HG03159 (cell line): ENCODE measurements around the gene FOXP1.

Experiments
- ATAC-seq: cut with Tn5 transposase; IDR thresholded peaks from one replicate; pipeline ENCODE4 v1.9.1; 2021; ENCODE audit warnings: mild to moderate bottlenecking, moderate library complexity; ENCODE audit not compliant: unreplicated experiment

The FOXP1 gene

DNA sequence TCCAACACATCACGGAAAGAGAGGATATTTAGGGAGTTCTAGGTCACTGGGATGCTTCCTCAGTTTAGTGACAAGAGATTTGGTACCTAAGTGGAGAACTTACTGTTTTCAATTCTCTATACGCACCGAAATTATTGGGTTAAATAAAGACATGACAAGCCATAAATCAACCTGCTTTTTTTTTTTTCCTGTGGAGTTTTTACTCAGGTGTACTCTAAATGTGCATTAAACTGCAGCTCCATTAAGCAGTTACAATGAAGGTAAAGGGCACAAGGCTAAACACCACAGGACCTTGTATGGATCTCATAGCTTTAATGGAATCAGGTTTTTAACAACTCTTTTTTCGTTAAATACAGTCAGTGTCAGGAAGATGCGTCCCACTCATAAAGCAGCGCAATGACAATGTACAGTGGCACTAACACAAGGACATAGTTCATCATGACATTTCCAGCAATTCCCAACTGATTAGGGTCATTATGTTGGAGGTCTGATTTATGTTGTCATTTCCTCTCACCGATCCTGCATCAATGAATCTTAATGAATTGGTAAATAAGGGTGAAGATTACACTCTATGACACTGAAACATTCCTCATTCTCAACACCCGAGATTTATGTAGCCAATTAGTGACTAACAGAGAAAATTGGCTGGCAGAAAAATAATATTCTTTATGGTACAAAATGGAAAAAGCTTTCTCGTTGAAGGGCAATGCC is 355.2 kb downstream of the FOXP1 start:
- ATAC-seq: no peak

DNA sequence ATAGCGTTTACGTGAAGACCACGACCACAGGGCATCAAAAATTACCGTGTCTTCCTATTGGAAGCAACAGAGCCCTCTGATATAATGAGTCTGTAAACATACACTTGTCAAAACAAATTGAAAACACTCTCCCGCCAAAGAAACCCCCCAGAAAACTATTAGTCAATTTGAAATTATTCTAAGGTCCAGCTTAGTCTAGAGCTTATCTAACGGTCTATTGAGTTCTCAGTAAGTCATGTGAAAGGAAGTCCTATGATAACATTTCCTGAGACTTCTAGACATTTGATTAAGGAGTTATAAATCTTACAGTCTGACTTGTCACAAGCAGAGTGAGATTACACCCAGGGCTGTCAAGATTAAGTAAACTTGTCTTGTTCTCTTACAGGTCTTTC is 356.3 kb downstream of the FOXP1 start:
- no peak for ATAC-seq

DNA sequence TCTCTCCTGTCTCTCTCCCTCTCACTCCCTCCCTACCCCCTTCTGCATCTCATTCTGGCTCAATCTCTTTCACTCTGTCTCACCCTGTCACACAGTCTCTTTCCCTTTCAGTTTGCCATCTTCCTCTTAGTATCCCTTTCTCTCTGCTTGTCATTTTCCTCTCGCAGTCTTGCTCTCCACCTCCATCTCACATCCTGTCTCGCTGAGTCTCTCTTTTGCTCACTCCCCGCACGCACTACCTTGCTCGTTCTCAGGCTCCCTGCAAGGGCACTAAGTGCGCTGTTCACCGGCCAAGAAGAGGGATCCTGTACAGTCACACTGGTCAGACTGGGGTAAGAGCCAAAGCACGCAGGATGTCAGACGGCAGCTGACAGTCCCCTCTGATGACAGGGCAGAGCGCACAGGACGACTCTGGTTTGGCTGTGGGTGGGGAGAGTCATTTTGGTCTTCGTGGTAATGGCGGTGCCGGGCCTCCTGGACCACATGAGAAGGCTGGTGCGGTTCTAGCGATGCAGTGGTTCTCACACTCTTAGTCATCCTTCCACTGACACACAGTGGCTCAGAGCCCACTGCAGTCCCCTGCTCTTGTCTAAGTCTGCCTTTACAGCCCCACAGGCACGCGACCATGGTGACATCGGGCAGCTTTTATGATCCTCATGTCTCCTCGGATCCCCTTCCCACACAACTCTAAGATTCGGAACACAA is 356.8 kb downstream of the FOXP1 start:
- peak; percentile 82 for ATAC-seq

DNA sequence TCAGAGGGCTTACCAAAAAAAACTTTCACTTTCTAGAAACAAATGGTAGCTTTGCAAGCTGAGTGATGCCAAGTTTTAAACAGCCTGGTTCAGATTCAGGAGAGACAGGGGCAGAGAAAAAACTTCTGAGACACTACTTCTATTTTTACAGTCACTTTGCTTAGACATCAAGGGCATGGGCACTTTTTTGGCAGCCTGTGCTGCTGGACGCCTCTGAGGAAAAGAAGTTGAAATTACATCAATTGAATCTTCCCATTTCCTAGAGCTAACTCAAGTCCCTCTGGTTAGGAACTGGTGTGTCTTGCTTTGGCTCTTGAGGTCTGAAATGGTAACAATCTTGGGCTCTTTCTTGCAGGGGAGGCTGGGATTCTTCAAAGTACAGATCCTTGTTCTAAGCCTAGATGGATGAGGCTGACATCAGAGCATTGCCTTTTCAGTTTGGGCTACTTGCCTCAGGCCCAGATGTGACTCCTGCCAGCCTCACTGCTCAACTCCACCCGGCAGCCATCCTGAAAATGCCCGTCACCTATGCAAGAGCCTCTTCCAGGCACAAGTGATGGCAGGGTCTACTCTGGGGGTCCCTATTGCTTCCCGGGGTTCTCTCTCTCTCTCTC is 357.5 kb downstream of the FOXP1 start:
- peak; percentile 5 for ATAC-seq

DNA sequence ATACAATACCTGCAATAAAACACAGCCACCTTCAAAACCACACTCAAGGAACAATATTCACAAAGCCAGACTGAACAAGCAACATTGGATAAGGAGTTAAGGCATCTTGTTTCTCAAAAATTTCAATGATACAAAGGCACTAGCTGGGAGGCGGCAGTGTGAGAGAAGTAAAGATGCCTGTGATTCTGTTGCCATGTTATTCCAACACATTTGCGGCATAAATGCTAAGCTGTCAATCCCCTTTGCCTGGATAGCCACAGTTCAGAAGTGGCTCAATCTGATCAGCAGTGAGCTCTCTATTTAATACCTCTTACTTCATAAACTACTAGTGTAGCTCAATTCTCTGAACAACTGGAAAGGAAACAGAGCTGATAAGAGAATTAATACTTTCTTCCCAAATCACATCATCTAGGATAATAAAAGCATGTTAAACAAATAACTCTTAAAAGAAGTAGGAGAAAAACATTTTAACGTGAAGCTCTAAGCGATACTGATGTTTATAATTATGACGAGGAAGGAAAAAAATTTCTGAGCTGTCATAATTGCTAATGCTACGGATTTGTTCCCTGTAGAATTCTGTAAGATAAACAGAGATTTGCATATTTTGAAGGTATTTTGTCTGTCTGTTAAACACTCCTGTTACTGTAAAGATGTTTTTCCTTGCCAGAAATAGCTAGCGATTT is 358.4 kb downstream of the FOXP1 start:
- ATAC-seq: no peak

DNA sequence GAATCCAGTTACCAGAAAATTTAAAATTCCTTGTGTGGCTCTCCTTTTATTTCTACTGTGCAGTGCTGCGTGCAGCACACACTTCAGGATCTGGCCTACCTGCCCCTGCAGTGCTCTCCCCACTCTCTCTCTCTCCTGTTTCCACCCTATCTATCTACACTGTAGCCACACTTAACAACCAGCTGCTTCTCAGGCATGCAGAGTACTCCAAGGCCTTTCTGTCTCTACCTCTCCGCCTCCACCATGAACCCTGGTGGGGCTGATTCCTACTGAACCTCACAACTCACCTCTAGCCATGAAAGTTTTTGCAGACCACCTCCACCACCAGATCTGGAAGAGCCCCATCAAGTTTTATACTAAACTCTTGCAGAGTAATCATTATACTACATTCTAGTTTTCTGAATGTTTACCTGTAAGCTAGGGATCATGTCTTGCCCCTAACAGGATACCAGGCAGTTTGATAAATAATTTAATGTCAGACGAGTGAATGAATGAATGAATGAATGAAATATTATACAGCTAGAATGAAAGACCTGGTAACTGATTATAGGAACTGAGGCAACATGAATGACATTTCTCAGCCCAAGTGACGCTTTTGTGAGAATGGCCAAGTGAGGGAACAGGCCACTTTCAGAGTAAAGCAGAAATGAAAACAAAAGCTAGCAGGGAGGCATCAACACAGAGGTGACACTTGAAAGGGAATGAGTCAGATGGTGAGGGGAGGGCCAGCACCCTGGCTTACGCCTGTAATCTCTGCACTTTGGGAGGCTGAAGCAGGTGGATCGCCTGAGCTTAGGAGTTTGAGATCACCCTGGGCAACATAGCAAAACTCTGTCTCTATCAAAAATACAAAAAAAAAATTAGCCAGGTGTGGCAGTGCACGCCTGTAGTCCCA is 363.5 kb downstream of the FOXP1 start:
- ATAC-seq: peak; percentile 97

DNA sequence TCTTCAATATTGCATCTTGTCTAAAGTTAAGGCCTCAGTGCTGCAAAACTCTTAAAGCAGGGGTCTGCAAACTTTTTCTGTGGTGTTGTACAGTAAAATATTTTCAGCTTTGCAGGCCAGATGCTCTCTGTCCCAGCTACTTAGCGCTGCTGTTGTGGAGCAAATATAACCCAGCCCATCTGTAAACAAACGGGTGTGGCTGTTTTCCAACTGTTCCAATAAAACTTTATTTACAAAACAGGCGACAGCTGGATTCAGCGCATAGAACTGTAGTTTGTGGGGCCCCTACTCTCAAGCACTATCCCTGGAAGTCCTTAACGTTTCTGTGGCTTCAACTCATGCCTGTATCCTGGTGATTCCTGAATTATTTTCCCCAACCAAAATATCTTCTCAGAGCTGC is 365.0 kb downstream of the FOXP1 start:
- ATAC-seq: no peak

DNA sequence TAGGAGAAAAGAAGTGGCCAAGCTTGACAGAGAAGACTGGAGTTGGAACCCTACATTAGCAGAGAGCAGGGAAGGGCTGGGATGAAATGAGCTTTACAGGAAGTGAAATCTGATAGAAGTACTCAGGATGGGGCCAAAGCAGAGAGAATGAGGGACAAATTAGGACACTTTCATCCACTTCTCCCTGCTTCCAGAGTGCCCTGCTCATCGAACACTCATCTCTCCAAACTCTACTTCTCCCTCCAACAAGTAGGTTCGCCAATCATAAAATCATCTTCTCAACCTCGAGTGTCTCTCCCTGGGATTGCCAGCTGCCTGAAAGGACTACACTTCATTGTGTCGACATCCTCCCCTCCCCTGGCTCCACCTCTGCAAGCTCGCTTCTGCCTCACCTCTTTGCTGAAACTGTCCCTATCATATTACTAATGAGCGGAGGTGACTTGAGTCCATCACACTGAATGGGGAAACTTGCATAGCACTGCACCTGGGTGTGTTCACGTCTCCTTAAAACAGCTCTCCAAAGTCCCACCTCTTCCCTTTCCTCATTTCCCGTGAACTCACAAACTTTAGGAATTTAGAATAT is 365.8 kb downstream of the FOXP1 start:
- no peak for ATAC-seq

DNA sequence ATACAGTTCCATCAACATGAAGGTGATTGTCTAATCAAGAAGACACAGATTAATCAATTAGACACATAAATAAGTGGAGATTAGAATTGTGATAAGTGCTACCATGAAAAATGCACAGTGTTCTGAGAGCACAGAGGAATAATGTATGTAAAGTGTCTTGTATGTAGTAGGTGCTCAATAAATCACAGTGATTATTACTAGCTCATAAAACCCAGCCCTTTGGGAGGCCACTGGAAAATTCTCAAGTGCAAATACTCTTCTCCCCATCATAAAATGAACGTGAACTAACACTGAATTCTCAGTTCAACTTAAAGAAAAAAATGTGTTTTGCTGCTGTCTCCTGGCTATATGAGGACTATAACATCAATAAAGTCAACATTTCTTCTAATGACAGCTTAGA is 368.2 kb downstream of the FOXP1 start:
- ATAC-seq: no peak

DNA sequence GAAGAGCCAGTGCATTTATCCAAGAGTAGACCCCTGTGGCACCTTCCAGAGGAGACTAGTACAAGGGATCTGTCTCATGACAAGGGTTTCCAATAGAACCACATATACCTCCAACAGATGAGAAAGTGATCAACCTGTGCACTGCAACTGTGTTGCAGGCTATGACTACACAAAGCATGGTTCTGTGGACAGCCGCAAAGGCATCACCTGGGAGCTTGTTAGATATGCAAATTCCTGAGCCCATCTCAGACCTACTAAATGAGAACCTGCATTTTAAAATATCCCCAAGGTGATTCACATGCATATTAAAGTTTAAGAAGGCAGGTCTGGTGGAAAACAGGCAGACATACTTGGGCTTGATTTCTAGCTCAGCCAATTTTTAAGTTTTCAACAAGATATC is 368.7 kb downstream of the FOXP1 start:
- ATAC-seq: no peak

DNA sequence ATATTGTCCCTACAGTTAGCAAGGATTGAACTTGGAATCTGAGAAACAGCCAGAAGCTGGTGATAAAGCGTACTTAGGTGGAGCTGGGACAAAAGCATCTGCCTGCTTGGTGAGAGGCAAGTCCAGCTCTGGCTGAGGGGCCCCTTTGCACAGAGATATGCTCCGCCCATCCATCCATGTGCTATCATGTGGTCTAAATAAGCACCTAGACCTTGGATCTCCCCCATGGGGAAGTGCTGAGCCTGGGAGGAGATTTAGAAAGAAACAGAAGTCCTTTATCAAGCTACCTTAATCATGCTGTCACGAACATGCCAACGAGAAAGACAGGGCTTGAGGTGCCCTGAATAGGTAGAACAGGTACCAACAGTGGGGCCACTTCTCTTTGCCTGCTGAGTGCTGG is 369.5 kb downstream of the FOXP1 start:
- no peak for ATAC-seq

DNA sequence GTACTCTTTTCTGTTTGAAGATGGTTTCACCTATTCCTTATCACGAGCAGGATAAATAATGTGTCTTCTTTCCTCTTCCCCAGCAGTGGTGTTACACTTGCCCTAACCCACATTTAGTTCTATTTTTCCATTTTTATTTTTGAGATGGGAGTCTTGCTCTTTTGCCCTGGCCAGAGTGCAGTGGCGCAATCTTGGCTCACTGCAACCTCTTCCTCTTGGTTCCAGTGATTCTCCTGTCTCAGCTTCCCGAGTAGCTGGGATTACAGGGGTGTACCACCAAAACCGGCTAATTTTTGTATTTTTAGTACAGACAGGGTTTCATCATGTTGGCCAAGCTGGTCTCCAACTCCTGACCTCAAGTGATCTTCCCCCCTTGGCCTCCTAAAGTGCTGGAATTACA is 372.4 kb downstream of the FOXP1 start:
- no peak for ATAC-seq

DNA sequence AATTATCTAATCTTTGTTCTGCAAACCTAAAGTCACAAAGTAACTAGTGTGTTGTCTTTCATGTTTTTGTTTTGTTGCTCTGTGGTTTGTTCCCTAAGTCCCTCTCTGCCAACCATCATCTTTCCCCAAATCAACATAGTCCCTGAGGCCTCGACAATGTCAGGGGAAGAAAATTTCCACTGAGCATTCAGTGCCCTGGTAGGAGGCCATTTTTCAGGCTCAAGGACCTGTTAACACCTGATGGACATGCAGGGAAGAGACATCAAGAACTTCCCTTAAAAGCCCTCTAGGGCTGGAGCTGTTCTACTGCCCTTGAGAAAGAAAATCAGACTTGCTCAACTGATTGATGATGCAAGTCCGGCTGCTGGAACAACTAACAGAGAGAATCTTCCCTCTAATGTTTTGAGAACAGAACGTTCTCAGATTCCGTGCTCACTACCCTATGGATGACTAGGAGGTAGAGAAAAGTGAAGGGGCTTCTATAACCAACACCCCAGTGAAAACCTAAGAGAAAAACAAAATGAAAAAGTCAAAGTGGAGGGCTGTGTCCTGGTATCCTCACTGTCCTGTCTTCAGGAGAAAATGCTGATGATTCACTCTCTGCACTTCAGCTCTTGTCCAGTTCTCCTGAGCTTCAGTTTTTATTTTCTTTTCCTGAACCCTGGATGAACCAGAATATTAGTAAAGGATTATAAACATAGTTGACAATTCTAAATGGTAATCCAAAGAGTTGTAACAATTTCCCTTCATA is 373.1 kb downstream of the FOXP1 start:
- ATAC-seq: no peak

DNA sequence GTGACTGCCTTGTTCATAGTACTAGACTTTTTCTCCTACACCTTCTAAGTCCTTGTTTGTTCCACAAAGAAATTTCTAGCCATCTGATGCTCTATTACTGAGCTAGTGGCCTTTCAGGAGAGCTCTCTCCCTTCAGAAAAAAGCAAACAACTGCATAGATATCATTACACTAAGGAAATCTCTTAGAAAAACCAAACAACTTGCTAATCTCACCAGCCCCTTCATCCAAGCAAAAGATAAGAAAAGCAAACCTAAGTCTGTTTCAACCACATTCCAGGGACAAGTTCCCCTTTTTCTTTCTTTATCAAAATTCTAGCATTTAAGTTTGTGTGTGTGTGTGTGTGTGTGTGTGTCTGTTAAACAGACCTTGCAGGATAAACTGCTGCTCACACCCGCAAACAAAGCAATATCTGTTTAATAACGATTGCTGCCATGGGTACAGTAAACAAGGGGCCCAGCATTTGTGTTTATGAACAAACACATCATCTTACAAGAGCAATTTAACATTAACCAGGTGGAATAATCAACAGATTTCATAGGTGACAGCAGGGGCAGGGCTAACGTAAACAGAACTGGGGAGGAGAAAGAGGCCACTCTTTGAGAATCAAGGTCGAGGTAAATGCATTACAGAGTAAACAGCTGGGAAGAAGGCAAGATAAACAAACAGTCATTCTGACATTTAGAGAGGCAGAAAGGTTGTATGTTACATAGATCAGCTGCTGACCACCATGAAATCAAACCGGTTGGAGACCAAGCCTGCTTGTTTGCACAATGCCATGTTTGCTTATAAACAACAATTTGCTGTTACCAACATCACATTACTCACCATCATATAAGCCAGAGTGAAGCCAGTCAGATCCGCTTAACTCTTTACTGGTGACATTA is 375.1 kb downstream of the FOXP1 start:
- no peak for ATAC-seq

DNA sequence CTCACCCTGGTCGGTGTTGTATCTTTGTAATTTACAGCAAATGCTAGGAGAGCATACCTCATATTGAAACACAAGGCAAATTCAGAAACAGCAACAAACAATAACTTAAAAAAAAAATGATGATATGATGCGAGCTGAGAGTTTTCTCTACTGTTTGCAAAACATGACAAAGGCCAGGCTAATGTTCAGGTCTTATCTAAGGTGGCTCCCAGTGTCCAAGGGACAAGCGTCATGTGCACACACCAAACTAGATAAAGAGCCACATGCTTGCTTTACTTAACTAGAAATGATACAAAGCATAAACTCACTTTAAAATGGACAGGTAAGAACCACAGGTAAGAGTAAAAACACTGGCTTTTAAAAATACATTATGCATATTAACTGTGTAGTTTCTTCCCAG is 375.9 kb downstream of the FOXP1 start:
- no peak for ATAC-seq

DNA sequence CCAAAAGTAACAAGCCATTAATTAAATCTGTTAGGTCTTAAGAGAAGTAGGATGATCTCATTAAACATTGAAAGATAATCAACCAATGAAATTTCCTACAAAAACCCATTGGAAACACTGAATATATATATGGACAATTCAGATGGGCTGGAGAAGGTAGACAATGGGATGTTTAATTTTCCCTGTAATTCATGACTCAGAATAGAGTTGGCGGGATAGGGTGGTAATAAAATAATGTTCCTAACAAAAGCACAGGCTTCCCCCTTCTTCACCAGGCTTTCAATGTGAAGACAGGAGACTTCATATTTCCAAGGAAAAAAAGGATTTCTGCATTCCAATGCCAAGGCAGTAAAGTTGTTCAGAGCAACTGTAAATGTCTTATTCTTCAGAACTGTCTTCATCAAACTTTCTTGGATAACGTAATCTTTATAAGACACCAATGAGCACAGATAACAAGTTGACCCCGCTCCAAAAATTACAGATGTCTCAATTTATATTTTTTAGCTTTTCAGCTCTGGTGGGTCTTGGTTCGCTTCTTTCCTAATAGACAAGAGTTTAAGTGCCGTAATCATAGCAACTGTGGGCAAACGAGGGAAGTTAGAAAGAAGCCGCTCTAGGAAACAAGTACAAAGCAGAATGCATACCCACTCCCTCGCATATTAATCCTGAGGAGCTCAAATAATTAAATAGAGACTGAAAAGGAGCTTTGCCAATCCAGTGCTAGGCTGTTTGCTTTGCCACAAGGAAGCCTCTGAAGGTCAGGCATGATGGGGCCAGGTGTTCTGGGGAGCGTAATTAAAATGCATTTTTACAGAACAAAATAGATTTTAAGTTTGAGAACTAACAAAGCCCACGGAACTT is 377.0 kb downstream of the FOXP1 start:
- no peak for ATAC-seq

DNA sequence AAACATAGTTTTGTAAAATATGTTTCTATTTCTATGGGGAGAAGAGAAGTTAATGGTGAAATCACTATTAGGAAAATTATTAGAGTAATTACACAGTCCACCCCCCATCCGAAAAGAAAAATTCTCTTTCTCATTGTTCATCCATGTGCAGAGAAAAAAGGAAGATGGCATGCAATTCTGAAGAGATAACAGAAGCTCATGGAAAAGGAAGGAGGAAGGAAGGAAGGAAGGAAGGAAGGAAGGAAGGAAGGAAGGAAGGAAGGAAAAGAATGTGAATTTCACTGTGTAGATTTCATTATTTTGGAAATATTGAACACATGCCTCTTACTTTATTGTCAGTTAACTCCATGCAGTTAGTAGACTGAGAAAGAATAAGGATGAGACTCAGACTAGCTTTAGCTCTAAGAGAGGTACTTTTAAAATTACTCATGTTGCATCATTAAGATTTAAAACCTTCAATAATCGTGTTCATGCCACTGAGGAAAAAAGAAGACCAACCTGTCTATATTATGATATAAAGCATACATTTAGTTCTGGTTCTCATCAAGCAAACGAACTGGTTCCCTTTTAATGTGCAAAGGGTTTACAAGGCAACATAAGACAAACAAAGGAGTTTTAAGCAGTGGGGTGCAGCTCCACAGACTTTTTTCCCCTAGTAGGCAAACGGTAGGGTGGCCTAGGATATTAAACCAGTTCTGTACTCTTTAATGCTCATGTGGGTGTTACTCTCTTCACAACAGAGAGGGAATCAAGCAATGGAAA is 379.6 kb downstream of the FOXP1 start:
- ATAC-seq: no peak
